HCT116 (cell line): ENCODE results near the gene STX5. TPM values are rescaled to one million over a fixed set of nuclear protein-coding genes. Genes with fewer than 3 reads are reported as not detected.

Experiments
- ATAC-seq: fragments of 200-7000 bp; cut with Tn5 transposase; 2 replicates; pipeline ENCODE4 v1.9.1; 2020; ENCODE audit warnings: mild to moderate bottlenecking, moderate library complexity
- BruUV-seq: library from RNA; stranded (reverse); fragments of 400-500 nt; replicated peaks from 2 replicates; lab custom pipeline; 2021; lab: Mats Ljungman, UMichigan
- CTCF ChIA-PET: fragments of 300-600 bp; sonication (Branson Sonifier 250); formaldehyde crosslinking; loops from one replicate; lab custom pipeline; 2021; ENCODE audit warnings: antibody characterized with exemption; lab: Charles Lee
- POLR2A ChIA-PET: fragments of 300-600, 350-600 bp; sonication (Branson Sonifier 250); formaldehyde crosslinking; loops from one replicate; lab custom pipeline; 2021; ENCODE audit warnings: antibody characterized with exemption; lab: Charles Lee
- RAD21 ChIA-PET, 2 experiments: fragments of 300-600 bp; sonication (Branson Sonifier 250); formaldehyde crosslinking; loops; one replicate each; lab custom pipeline; 2023; ENCODE audit warnings: low total read pairs in 2 of 2; ENCODE audit not compliant: uncharacterized antibody in 2 of 2, unreplicated experiment in 2 of 2, low non-redundant PET in 1 of 2; lab: Charles Lee
- DNase-seq: peaks from one replicate; pipeline ENCODE4 v3.0.0-alpha.2; 2010; ENCODE audit warnings: low read depth, low spot score
- H2AFZ ChIP-seq: fragments of 200-600 bp; shearing (Covaris generic), sonication (generic); 2 replicates; pipeline ENCODE4 v1.6.1; 2017; ENCODE audit warnings: low read depth, mixed run types, mixed read lengths, antibody characterized with exemption, low read length; ENCODE audit not compliant: poor library complexity, severe bottlenecking
- H3K27ac ChIP-seq: 2 replicates; pipeline ENCODE4 v1.5.1; 2012; ENCODE audit warnings: low read depth, low read length
- H3K27me3 ChIP-seq: fragments of 200-600 bp; sonication (generic); 2 replicates; pipeline ENCODE4 v1.6.1; 2016; ENCODE audit warnings: mixed run types, low read length, mixed read lengths; ENCODE audit not compliant: insufficient read depth
- H3K36me3 ChIP-seq, 2 experiments: fragments of 200-500 bp in 1 of 2; fragments of 200-600 bp in 1 of 2; sonication (Bioruptor generic) in 1 of 2; sonication (generic) in 1 of 2; 2 replicates each; pipeline versions ENCODE4 v1.5.1 to v1.6.1; 2014 to 2016; ENCODE audit warnings: low read length in 2 of 2, inconsistent platforms in 1 of 2, mixed read lengths in 1 of 2, mixed run types in 1 of 2; ENCODE audit not compliant: insufficient read depth in 2 of 2, control insufficient read depth in 1 of 2
- H3K4me1 ChIP-seq, 2 experiments: fragments of 200-600 bp in 1 of 2; sonication (generic) in 1 of 2; 2 replicates each; pipeline versions ENCODE4 v1.5.1 to v1.6.1; 2012 to 2017; ENCODE audit warnings: low read length in 2 of 2, inconsistent platforms in 1 of 2, mild to moderate bottlenecking in 1 of 2, mixed read lengths in 1 of 2, mixed run types in 1 of 2, moderate library complexity in 1 of 2; ENCODE audit not compliant: insufficient read depth in 2 of 2, control insufficient read depth in 1 of 2
- H3K4me2 ChIP-seq: fragments of 200-600 bp; sonication (generic); 2 replicates; pipeline ENCODE4 v1.6.1; 2017; ENCODE audit warnings: mixed run types, low read length, mixed read lengths
- H3K4me3 ChIP-seq, 2 experiments: fragments of 200-600 bp in 1 of 2; sonication (generic) in 1 of 2; replicated peaks in 1 of 2; 2 replicates each; pipeline ENCODE4 v1.5.1; 2011 to 2016; ENCODE audit warnings: low read length in 2 of 2, control low read depth in 1 of 2, low read depth in 1 of 2, mild to moderate bottlenecking in 1 of 2, mixed read lengths in 1 of 2, mixed run types in 1 of 2
- H3K79me2 ChIP-seq: fragments of 200-600 bp; sonication (generic); 2 replicates; pipeline ENCODE4 v1.6.1; 2017; ENCODE audit warnings: mild to moderate bottlenecking, mixed run types, low read length, moderate library complexity, mixed read lengths; ENCODE audit not compliant: insufficient read depth
- H3K9ac ChIP-seq: fragments of 200-600 bp; sonication (generic); 2 replicates; pipeline ENCODE4 v1.6.1; 2016; ENCODE audit warnings: low read length, mixed read lengths
- H3K9me2 ChIP-seq: fragments of 200-600 bp; sonication (generic), shearing (Covaris generic); 2 replicates; pipeline ENCODE4 v1.6.1; 2017; ENCODE audit warnings: mixed run types, mild to moderate bottlenecking, moderate library complexity; ENCODE audit not compliant: insufficient read depth
- H3K9me3 ChIP-seq, 2 experiments: fragments of 200-500 bp in 1 of 2; fragments of 200-600 bp in 1 of 2; sonication (Bioruptor generic) in 1 of 2; sonication (generic) in 1 of 2; 2 replicates each; pipeline ENCODE4 v1.6.1; 2014 to 2017; ENCODE audit warnings: low read length in 2 of 2, mixed read lengths in 2 of 2, inconsistent platforms in 1 of 2, low read depth in 1 of 2, mild to moderate bottlenecking in 1 of 2, mixed run types in 1 of 2, moderate library complexity in 1 of 2; ENCODE audit not compliant: control insufficient read depth in 1 of 2, insufficient read depth in 1 of 2
- H4K20me1 ChIP-seq: fragments of 200-600 bp; sonication (generic), shearing (Covaris generic); 2 replicates; pipeline ENCODE4 v1.6.1; 2017; ENCODE audit warnings: mixed run types, mild to moderate bottlenecking, moderate library complexity; ENCODE audit not compliant: insufficient read depth
- CBX3 ChIP-seq: IDR thresholded peaks from 2 replicates; pipeline ENCODE4 v1.6.1; 2012; ENCODE audit warnings: low read depth
- ELF1 ChIP-seq: IDR thresholded peaks from 2 replicates; pipeline ENCODE4 v1.6.1; 2012; ENCODE audit warnings: low read depth, borderline replicate concordance
- EZH2 ChIP-seq: fragments of 200-600 bp; sonication (generic); IDR thresholded peaks from 2 replicates; pipeline ENCODE4 v1.6.1; 2017; ENCODE audit warnings: antibody characterized with exemption, mixed run types
- POLR2A ChIP-seq: IDR thresholded peaks from 2 replicates; pipeline ENCODE4 v1.7.0; 2011; ENCODE audit warnings: borderline replicate concordance; ENCODE audit not compliant: insufficient read depth, insufficient read length; ENCODE audit errors: extremely low read depth
- POLR2AphosphoS5 ChIP-seq: IDR thresholded peaks from 2 replicates; pipeline ENCODE4 v1.6.1; 2011; ENCODE audit warnings: mild to moderate bottlenecking, low read depth, low read length, moderate library complexity
- RAD21 ChIP-seq: IDR thresholded peaks from 2 replicates; pipeline ENCODE4 v1.6.1; 2012; ENCODE audit warnings: low read depth, mild to moderate bottlenecking
- SIN3A ChIP-seq: IDR thresholded peaks from 2 replicates; pipeline ENCODE4 v1.6.1; 2012; ENCODE audit warnings: low read depth
- SP1 ChIP-seq: IDR thresholded peaks from 2 replicates; pipeline ENCODE4 v1.6.1; 2012; ENCODE audit warnings: low read depth
- TCF7L2 ChIP-seq: IDR thresholded peaks from 2 replicates; pipeline ENCODE4 v1.7.0; 2011; ENCODE audit warnings: borderline replicate concordance, inconsistent platforms; ENCODE audit not compliant: insufficient read depth, insufficient read length; ENCODE audit errors: extremely low read depth
- ZFX ChIP-seq: fragments of 450-650 bp; IDR thresholded peaks from 2 replicates; pipeline ENCODE4 v1.6.1; 2017
- ZNF274 ChIP-seq: fragments of 200-500 bp; sonication (Bioruptor generic); IDR thresholded peaks from 2 replicates; pipeline ENCODE4 v1.6.1; 2014; ENCODE audit warnings: mild to moderate bottlenecking, low read depth, low read length, inconsistent platforms
- intact Hi-C: fragments of 100-400 bp; cut with micrococcal nuclease; formaldehyde crosslinking; loops from 2 replicates; pipeline ENCODE4 v1.10.0; 2022
- total RNA-seq: library from RNA; stranded (reverse); gene quantifications from one replicate; pipeline ENCODE4 v1.2.1, GENCODE V29; 2021; ENCODE audit not compliant: unreplicated experiment
- TF ChIP-seq, protein P1 (sequence below): IDR thresholded peaks from 2 replicates; pipeline ENCODE4 v1.6.1; 2012
- TF ChIP-seq, protein P2 (sequence below): IDR thresholded peaks from 2 replicates; pipeline ENCODE4 v1.6.1; 2011; ENCODE audit warnings: mild to moderate bottlenecking, low read length, moderate library complexity; ENCODE audit not compliant: insufficient replicate concordance; ENCODE audit errors: extremely low read depth
- TF ChIP-seq, protein P3 (sequence below): IDR thresholded peaks from 2 replicates; pipeline ENCODE4 v1.6.1; 2012
- TF ChIP-seq, protein P4 (sequence below): IDR thresholded peaks from 2 replicates; pipeline ENCODE4 v1.6.1; 2012; ENCODE audit warnings: low read depth

STX5 gene
- total RNA-seq, 1 experiment from 2014 or later: 29.5 TPM

DNA sequence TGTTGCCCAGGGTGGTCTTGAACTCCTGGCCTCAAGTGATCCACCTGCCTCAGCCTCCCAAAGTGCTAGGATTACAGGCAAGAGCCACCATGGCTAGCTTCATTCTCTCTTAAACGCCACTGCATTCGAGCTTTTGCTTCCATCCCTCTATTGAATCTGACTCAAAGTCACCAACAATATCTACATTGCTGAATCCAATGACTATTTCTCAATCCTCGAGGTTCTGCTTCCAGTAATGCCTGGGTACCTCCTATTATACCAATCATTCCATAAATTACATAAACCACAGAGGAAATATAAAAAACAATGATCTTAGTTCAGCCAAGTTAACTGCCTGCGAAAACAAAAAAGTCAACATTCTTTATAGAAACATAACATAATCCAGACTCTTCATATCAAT is 14.7 kb downstream of the STX5 start:
- Histone ChIP-seq H3K27ac (no peak overlapping the region), H3K27me3 (no peaks in the 10 kb centered on the region), H3K36me3 (peaks cover 0 to 15% of the 10 kb centered on the region in 2 experiments; a peak in 3 of 4 replicates), H4K20me1 (no peaks in the 10 kb centered on the region), H3K9me3 (no peaks in the 10 kb centered on the region), H3K4me3 (no peak overlapping the region), H3K4me1 (no peaks in the 10 kb centered on the region), H2AFZ (no peak overlapping the region), H3K79me2 (no peaks in the 10 kb centered on the region), H3K4me2 (no peak overlapping the region), H3K9me2 (no peaks in the 10 kb centered on the region), H3K9ac (no peak overlapping the region)
- no peak for DNase-seq
- ChIA-PET RAD21 (no interaction called here), CTCF (interaction anchor here (0.8 kb wide), 1 partner anchor 12 kb away, joined by 3 read pairs; no protein-coding TSS in a partner anchor), POLR2A (interaction anchor here (0.6 to 1.8 kb wide), 3 partner anchors 11 to 24 kb away, joined by 3 to 12 read pairs (median 7); partner anchors contain the start of gene STX5)
- ATAC-seq: no peak
- intact Hi-C loops: no loop called here
- TF ChIP-seq ZNF274 (no peak), ELF1 (no peak), SIN3A (no peak), POLR2A (no peak), ZFX (no peak), CBX3 (no peak), TCF7L2 (no peak), POLR2AphosphoS5 (no peak), EZH2 (no peak), RAD21 (no peak), SP1 (no peak)
- TF ChIP-seq, protein P1, sequence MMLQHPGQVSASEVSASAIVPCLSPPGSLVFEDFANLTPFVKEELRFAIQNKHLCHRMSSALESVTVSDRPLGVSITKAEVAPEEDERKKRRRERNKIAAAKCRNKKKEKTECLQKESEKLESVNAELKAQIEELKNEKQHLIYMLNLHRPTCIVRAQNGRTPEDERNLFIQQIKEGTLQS: no peak
- TF ChIP-seq, protein P2, sequence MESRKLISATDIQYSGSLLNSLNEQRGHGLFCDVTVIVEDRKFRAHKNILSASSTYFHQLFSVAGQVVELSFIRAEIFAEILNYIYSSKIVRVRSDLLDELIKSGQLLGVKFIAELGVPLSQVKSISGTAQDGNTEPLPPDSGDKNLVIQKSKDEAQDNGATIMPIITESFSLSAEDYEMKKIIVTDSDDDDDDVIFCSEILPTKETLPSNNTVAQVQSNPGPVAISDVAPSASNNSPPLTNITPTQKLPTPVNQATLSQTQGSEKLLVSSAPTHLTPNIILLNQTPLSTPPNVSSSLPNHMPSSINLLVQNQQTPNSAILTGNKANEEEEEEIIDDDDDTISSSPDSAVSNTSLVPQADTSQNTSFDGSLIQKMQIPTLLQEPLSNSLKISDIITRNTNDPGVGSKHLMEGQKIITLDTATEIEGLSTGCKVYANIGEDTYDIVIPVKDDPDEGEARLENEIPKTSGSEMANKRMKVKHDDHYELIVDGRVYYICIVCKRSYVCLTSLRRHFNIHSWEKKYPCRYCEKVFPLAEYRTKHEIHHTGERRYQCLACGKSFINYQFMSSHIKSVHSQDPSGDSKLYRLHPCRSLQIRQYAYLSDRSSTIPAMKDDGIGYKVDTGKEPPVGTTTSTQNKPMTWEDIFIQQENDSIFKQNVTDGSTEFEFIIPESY: no peak
- TF ChIP-seq, protein P3, sequence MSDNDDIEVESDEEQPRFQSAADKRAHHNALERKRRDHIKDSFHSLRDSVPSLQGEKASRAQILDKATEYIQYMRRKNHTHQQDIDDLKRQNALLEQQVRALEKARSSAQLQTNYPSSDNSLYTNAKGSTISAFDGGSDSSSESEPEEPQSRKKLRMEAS: no peak
- TF ChIP-seq, protein P4, sequence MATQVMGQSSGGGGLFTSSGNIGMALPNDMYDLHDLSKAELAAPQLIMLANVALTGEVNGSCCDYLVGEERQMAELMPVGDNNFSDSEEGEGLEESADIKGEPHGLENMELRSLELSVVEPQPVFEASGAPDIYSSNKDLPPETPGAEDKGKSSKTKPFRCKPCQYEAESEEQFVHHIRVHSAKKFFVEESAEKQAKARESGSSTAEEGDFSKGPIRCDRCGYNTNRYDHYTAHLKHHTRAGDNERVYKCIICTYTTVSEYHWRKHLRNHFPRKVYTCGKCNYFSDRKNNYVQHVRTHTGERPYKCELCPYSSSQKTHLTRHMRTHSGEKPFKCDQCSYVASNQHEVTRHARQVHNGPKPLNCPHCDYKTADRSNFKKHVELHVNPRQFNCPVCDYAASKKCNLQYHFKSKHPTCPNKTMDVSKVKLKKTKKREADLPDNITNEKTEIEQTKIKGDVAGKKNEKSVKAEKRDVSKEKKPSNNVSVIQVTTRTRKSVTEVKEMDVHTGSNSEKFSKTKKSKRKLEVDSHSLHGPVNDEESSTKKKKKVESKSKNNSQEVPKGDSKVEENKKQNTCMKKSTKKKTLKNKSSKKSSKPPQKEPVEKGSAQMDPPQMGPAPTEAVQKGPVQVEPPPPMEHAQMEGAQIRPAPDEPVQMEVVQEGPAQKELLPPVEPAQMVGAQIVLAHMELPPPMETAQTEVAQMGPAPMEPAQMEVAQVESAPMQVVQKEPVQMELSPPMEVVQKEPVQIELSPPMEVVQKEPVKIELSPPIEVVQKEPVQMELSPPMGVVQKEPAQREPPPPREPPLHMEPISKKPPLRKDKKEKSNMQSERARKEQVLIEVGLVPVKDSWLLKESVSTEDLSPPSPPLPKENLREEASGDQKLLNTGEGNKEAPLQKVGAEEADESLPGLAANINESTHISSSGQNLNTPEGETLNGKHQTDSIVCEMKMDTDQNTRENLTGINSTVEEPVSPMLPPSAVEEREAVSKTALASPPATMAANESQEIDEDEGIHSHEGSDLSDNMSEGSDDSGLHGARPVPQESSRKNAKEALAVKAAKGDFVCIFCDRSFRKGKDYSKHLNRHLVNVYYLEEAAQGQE: no peak
- TSS peak; percentile 23 for BruUV-seq
